ENCODE results near the gene FBXO21.
"Not testable (repeated sequence)": the region's sequence is repeated elsewhere in the genome, so short reads cannot be mapped to it uniquely, and the experiment has no call there.

The FBXO21 gene
- 75.9 to 99.1 (median 87.4) reads per million in 4 experiments for total RNA-seq

- peak; percentile 90 for DNase-seq
Observed at GRCh38 chr12:117190210-117190781, at the start of gene FBXO21. Gene FBXO21, minus strand, starts transcription at chr12:117190470. Its CDS starts 14 bp downstream, at chr12:117190456.

GRCh38 chr12:117236456-117237001 is 46.3 kb upstream of the FBXO21 start:
- DNase-seq = peak; percentile 41

GRCh38 chr12:117235261-117235660 is 45.0 kb upstream of the FBXO21 start:
- DNase-seq = no peak

- DNase-seq = no peak
Observed at GRCh38 chr12:117234441-117234840, 44.2 kb upstream of the FBXO21 start.

GRCh38 chr12:117231750-117232149 is 41.5 kb upstream of the FBXO21 start:
- no peak for DNase-seq

- no peak for DNase-seq
Observed at GRCh38 chr12:117228239-117228638, 38.0 kb upstream of the FBXO21 start.

- no peak for DNase-seq
Observed at GRCh38 chr12:117227000-117227653, 36.9 kb upstream of the FBXO21 start.

GRCh38 chr12:117226505-117226904 is 36.2 kb upstream of the FBXO21 start:
- DNase-seq = no peak

GRCh38 chr12:117225179-117225578 is 34.9 kb upstream of the FBXO21 start:
- DNase-seq = no peak

GRCh38 chr12:117220947-117221346 is 30.7 kb upstream of the FBXO21 start:
- not testable (repeated sequence) for DNase-seq

- no peak for DNase-seq
Observed at GRCh38 chr12:117218149-117218548, 27.9 kb upstream of the FBXO21 start.

GRCh38 chr12:117216686-117217085 is 26.4 kb upstream of the FBXO21 start:
- DNase-seq = no peak

- DNase-seq = no peak
Observed at GRCh38 chr12:117214797-117215196, 24.5 kb upstream of the FBXO21 start.

- no peak for DNase-seq
Observed at GRCh38 chr12:117213295-117213808, 23.1 kb upstream of the FBXO21 start.

GRCh38 chr12:117212563-117213190 is 22.4 kb upstream of the FBXO21 start:
- DNase-seq = peak; percentile 25

GRCh38 chr12:117210266-117210918 is 20.1 kb upstream of the FBXO21 start:
- DNase-seq = no peak

GRCh38 chr12:117209626-117210025 is 19.4 kb upstream of the FBXO21 start:
- DNase-seq = no peak

GRCh38 chr12:117208811-117209455 is 18.7 kb upstream of the FBXO21 start:
- no peak for DNase-seq

- no peak for DNase-seq
Observed at GRCh38 chr12:117208206-117208605, 17.9 kb upstream of the FBXO21 start.

GRCh38 chr12:117207675-117208074 is 17.4 kb upstream of the FBXO21 start:
- DNase-seq = no peak

GRCh38 chr12:117202556-117202955 is 12.3 kb upstream of the FBXO21 start:
- DNase-seq = no peak

- DNase-seq = no peak
Observed at GRCh38 chr12:117202033-117202432, 11.8 kb upstream of the FBXO21 start.

Measured in effector CD8-positive, alpha-beta T cell (primary cell).